Measurements from ENCODE around the gene PARD6B. TPM values are rescaled to one million over a fixed set of nuclear protein-coding genes. Genes with fewer than 3 reads are reported as not detected.

Gene PARD6B
- total and polyA plus RNA-seq, 2 donors (not counting 1 experiment from before 2014, with no cell fraction given): 0.91 to 6.0 TPM

DNA sequence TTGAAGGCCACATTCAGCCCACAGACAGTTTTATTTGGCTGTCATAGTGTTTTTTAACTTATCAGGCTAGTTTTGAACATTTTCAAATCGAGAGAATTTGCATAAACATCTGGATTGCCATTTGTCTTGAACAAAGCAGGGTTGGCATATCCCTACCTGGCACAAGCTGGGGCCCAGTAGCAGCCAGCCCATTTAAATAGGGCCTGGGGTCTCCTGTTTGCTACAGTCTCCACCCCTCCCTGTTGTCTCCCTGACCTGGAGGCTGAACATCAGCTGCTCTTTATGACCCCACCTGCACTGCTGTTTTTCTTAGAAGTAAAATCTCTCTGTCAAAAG is 73.9 kb downstream of the PARD6B start:
- ChIA-PET POLR2A (interaction anchor here (0.7 to 1.0 kb wide), 3 partner anchors 9 to 250 kb away, joined by 3 to 6 read pairs (median 4); partner anchors contain the start of gene ADNP), CTCF (interaction anchor here (0.8 to 1.3 kb wide), 4 partner anchors 9 to 123 kb away, joined by 3 to 4 read pairs (median 4); partner anchors contain the start of gene BCAS4)
- H3K4me1 ChIP-seq (ENCODE audit: control insufficient read depth in 2 of 2, insufficient read depth in 2 of 2, low read length in 2 of 2): peaks cover 43 to 60% of the 10 kb centered on the region in 2 donors
- H3K4me3 ChIP-seq (ENCODE audit: control extremely low read depth in 1 of 5, extremely low read depth in 1 of 5, insufficient read depth in 1 of 5, low read depth in 2 of 5, low read length in 4 of 5): peak overlapping the region in 2 of 5 experiments; percentile 12 to 58
- TF ChIP-seq CTCF (IDR thresholded peaks at IDR 0.05) (no peak), EZH2 (IDR thresholded peaks at IDR 0.05; ENCODE audit: borderline replicate concordance, insufficient read depth, low read depth, low read length, poor library complexity, severe bottlenecking) (no peak)
- WGBS (ENCODE audit: insufficient coverage): 0% methylated on average over 1 of the region's 1 CpG
- peak overlapping the region; percentile 67 for H3K4me3 Mint-ChIP-seq
- intact Hi-C loops (cut with micrococcal nuclease): no loop called here
- peaks cover 72% of the 10 kb centered on the region for H3K4me1 Mint-ChIP-seq
- H3K9ac ChIP-seq (ENCODE audit: low read length): peak overlapping the region; percentile 36
- DNase-seq: peak; percentile 9
- peak overlapping the region; percentile 71 for H3K4me2 ChIP-seq (replicated peaks; ENCODE audit: low read depth, low read length, poor library complexity, severe bottlenecking)
- peaks cover 0 to 7% of the 10 kb centered on the region in 2 experiments for H3K36me3 ChIP-seq (replicated peaks in 1 of 2; ENCODE audit: control extremely low read depth in 1 of 2, control insufficient read depth in 1 of 2, extremely low read depth in 1 of 2, insufficient read depth in 2 of 2, low read length in 1 of 2)
- H3K27ac Mint-ChIP-seq: peak overlapping the region; percentile 88
- H3K9me3 ChIP-seq (ENCODE audit: control extremely low read depth in 1 of 3, control insufficient read depth in 2 of 3, insufficient read depth in 1 of 3, low read length in 2 of 3): peaks cover 0 to 9% (median 7%) of the 10 kb centered on the region in 3 donors
- H4K20me1 ChIP-seq (ENCODE audit: control insufficient read depth, insufficient read depth, low read length, poor library complexity, severe bottlenecking): peaks cover 6% of the 10 kb centered on the region
- no peaks in the 10 kb centered on the region for H3K27me3 ChIP-seq (replicated peaks in 1 of 4; ENCODE audit: control extremely low read depth in 1 of 4, control insufficient read depth in 3 of 4, insufficient read depth in 4 of 4, low read length in 3 of 4)
- H3K27ac ChIP-seq (ENCODE audit: low read length in 2 of 2): peak overlapping the region; percentile 60 to 70
- no peaks in the 10 kb centered on the region for H3K27me3 Mint-ChIP-seq
- peaks cover 6% of the 10 kb centered on the region for H3K9me3 Mint-ChIP-seq (ENCODE audit: insufficient read depth)
- H2AFZ ChIP-seq (ENCODE audit: insufficient read depth, low read depth, low read length, poor library complexity, severe bottlenecking): peak overlapping the region; percentile 62
- no peak for ATAC-seq (ENCODE audit: low read depth)
- peaks cover 99% of the 10 kb centered on the region for H3K79me2 ChIP-seq (ENCODE audit: control insufficient read depth, insufficient read depth, low read length)

DNA sequence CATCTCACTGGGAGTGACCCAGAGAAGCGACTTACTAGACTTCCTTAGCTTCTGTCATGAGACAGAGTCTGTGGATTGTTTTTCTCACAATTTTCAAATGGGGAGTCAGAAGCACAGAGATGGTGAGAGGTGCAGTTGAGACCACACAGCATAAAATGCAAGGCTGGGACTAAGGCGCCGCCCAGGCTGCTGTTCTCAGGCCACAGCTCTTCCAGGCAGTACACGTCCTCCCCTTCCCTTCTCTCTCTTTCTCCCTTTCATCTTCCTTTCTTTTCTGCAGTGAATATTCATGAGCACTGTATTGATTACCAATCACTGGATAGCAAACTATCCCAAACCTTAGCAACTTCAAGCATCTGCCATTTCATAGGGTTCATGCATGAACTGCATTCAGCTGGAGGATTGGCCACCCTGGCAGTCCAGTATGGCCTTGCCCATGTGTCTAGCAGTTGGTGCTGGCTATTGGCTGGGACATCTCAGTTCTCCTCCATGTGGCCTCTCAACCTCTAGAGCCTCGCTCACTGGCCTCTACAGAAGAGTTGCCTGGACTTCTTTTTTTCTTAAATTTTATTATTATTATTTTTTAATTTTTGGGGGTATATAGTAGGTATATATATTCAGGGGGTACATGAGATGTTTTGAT is 74.9 kb downstream of the PARD6B start:
- H3K79me2 ChIP-seq (ENCODE audit: control insufficient read depth, insufficient read depth, low read length): peaks cover 99% of the 10 kb centered on the region
- intact Hi-C loops (cut with micrococcal nuclease): no loop called here
- peak overlapping the region; percentile 26 to 70 for H3K27ac ChIP-seq (ENCODE audit: low read length in 2 of 2)

More for the DNA sequence above, 74.9 kb downstream of the PARD6B start:
- DNase-seq (no peak), ATAC-seq (ENCODE audit: low read depth) (no peak)
- no peak for TF ChIP-seq EZH2 (IDR thresholded peaks at IDR 0.05; ENCODE audit: borderline replicate concordance, insufficient read depth, low read depth, low read length, poor library complexity, severe bottlenecking)
- TF ChIP-seq CTCF (IDR thresholded peaks at IDR 0.05): no peak
- peaks cover 42 to 60% of the 10 kb centered on the region in 2 donors for H3K4me1 ChIP-seq (ENCODE audit: control insufficient read depth in 2 of 2, insufficient read depth in 2 of 2, low read length in 2 of 2)
- no peaks in the 10 kb centered on the region for H3K27me3 ChIP-seq (replicated peaks in 1 of 4; ENCODE audit: control extremely low read depth in 1 of 4, control insufficient read depth in 3 of 4, insufficient read depth in 4 of 4, low read length in 3 of 4)
- H3K4me3 Mint-ChIP-seq: peak overlapping the region; percentile 67
- H2AFZ ChIP-seq (ENCODE audit: insufficient read depth, low read depth, low read length, poor library complexity, severe bottlenecking): no peak overlapping the region
- POLR2A ChIA-PET: interaction anchor here (1.0 kb wide), 1 partner anchor 10 kb away, joined by 6 read pairs; no protein-coding TSS in a partner anchor
- peaks cover 0 to 18% (median 7%) of the 10 kb centered on the region in 3 donors for H3K9me3 ChIP-seq (ENCODE audit: control extremely low read depth in 1 of 3, control insufficient read depth in 2 of 3, insufficient read depth in 1 of 3, low read length in 2 of 3)
- H3K36me3 ChIP-seq (replicated peaks in 1 of 2; ENCODE audit: control extremely low read depth in 1 of 2, control insufficient read depth in 1 of 2, extremely low read depth in 1 of 2, insufficient read depth in 2 of 2, low read length in 1 of 2): peaks cover 0 to 4% of the 10 kb centered on the region in 2 experiments
- H4K20me1 ChIP-seq (ENCODE audit: control insufficient read depth, insufficient read depth, low read length, poor library complexity, severe bottlenecking): peaks cover 6% of the 10 kb centered on the region
- no peak overlapping the region for H3K4me3 ChIP-seq (ENCODE audit: control extremely low read depth in 1 of 5, extremely low read depth in 1 of 5, insufficient read depth in 1 of 5, low read depth in 2 of 5, low read length in 4 of 5)
- 70% methylated on average over 4 of the region's 5 CpGs for WGBS (ENCODE audit: insufficient coverage)
- CTCF ChIA-PET: interaction anchor here (0.8 to 1.3 kb wide), 4 partner anchors 8 to 122 kb away, joined by 3 to 4 read pairs (median 4); partner anchors contain the start of gene BCAS4
- H3K4me2 ChIP-seq (replicated peaks; ENCODE audit: low read depth, low read length, poor library complexity, severe bottlenecking): peak overlapping the region; percentile 15
- H3K9ac ChIP-seq (ENCODE audit: low read length): no peak overlapping the region
- no peaks in the 10 kb centered on the region for H3K27me3 Mint-ChIP-seq
- peaks cover 72% of the 10 kb centered on the region for H3K4me1 Mint-ChIP-seq
- H3K27ac Mint-ChIP-seq: peak overlapping the region; percentile 88
- H3K9me3 Mint-ChIP-seq (ENCODE audit: insufficient read depth): peaks cover 10% of the 10 kb centered on the region
